Endothelial cell of umbilical vein (primary cell): Measurements from ENCODE around the gene DPY19L2. TPM values are rescaled to one million over a fixed set of nuclear protein-coding genes. Genes with fewer than 3 reads are reported as not detected.
"Not testable (repeated sequence)": the region's sequence is repeated elsewhere in the genome, so short reads cannot be mapped to it uniquely, and the experiment has no call there.

ENCODE experiments used
- BruUV-seq: library from RNA; stranded (reverse); fragments of 400-500 nt; replicated peaks from 2 replicates; lab custom pipeline; 2021; lab: Mats Ljungman, UMichigan
- CTCF ChIA-PET: fragments of 300-600, 350-600 bp; sonication (Branson Sonifier 250); formaldehyde crosslinking; loops from one replicate; lab custom pipeline; 2021; ENCODE audit warnings: antibody characterized with exemption, inconsistent platforms; lab: Charles Lee
- POLR2A ChIA-PET: fragments of 300-600, 350-600 bp; sonication (Branson Sonifier 250); formaldehyde crosslinking; loops from one replicate; lab custom pipeline; 2021; ENCODE audit warnings: antibody characterized with exemption, inconsistent platforms; lab: Charles Lee
- DNase-seq: peaks from one replicate; pipeline ENCODE4 v3.0.0-alpha.2; 2011; ENCODE audit warnings: low read depth, low spot score
- FAIRE-seq: peaks from 2 replicates; lab custom pipeline; 2011; peaks lifted over from hg19 to GRCh38; lab: Jason Lieb, UNC
- H2AFZ ChIP-seq: 2 replicates; pipeline ENCODE4 v1.6.0; 2012; ENCODE audit warnings: low read depth, low read length, control low read depth, inconsistent platforms
- H3K27ac ChIP-seq: 2 replicates; pipeline ENCODE4 v1.5.1; 2011; ENCODE audit warnings: low read depth, mild to moderate bottlenecking, control low read depth, low read length, moderate library complexity; ENCODE audit not compliant: insufficient read depth
- H3K27me3 ChIP-seq, 2 experiments: 2 replicates each; pipeline versions ENCODE4 v1.6.0 to v1.6.1; 2011; ENCODE audit warnings: low read length in 2 of 2, mixed read lengths in 1 of 2; ENCODE audit not compliant: control insufficient read depth in 2 of 2, insufficient read depth in 2 of 2
- H3K36me3 ChIP-seq, 2 experiments: 2 replicates in 1 of 2; 3 replicates in 1 of 2; pipeline ENCODE4 v1.5.1; 2011; ENCODE audit warnings: low read length in 2 of 2, mild to moderate bottlenecking in 1 of 2, moderate library complexity in 1 of 2; ENCODE audit not compliant: control insufficient read depth in 2 of 2, insufficient read depth in 2 of 2; ENCODE audit errors: extremely low read depth in 1 of 2
- H3K4me1 ChIP-seq: 3 replicates; pipeline ENCODE4 v1.5.1; 2011; ENCODE audit warnings: mild to moderate bottlenecking, low read length; ENCODE audit not compliant: control insufficient read depth, insufficient read depth; ENCODE audit errors: extremely low read depth
- H3K4me2 ChIP-seq: 2 replicates; pipeline ENCODE4 v1.6.1; 2011; ENCODE audit warnings: low read length, control low read depth, mixed read lengths; ENCODE audit not compliant: insufficient read depth
- H3K4me3 ChIP-seq, 3 experiments: fragments of 200-600 bp in 1 of 3; sonication (generic), shearing (Covaris generic) in 1 of 3; replicated peaks in 1 of 3; 2 replicates each; pipeline ENCODE4 v1.5.1; 2011 to 2016; ENCODE audit warnings: control low read depth in 3 of 3, low read length in 3 of 3, mild to moderate bottlenecking in 2 of 3, inconsistent platforms in 1 of 3, low read depth in 1 of 3, moderate library complexity in 1 of 3; ENCODE audit not compliant: insufficient read depth in 1 of 3
- H3K79me2 ChIP-seq: 2 replicates; pipeline ENCODE4 v1.6.0; 2012; ENCODE audit warnings: low read length, inconsistent platforms; ENCODE audit not compliant: control insufficient read depth, insufficient read depth
- H3K9ac ChIP-seq: replicated peaks from 2 replicates; pipeline ENCODE3; 2011; ENCODE audit warnings: low read length, control low read depth; ENCODE audit not compliant: insufficient read depth; ENCODE audit errors: extremely low read depth
- H3K9me1 ChIP-seq: replicated peaks from 3 replicates; pipeline ENCODE4 v1.6.0; 2011; ENCODE audit warnings: mild to moderate bottlenecking, low read length; ENCODE audit not compliant: control insufficient read depth, insufficient read depth; ENCODE audit errors: extremely low read depth
- H3K9me3 ChIP-seq: replicated peaks from 2 replicates; pipeline ENCODE4 v1.5.1; 2012; ENCODE audit warnings: low read length, inconsistent platforms; ENCODE audit not compliant: control insufficient read depth, insufficient read depth
- H4K20me1 ChIP-seq: replicated peaks from 2 replicates; pipeline ENCODE3; 2011; ENCODE audit warnings: mild to moderate bottlenecking, low read length; ENCODE audit not compliant: control insufficient read depth, insufficient read depth; ENCODE audit errors: extremely low read depth
- dilution Hi-C: fragments of 300-500 bp; cut with MboI; formaldehyde crosslinking; loops from one replicate; pipeline ENCODE4 v1.15.0; 2019; ENCODE audit warnings: low sequenced_read_pairs; ENCODE audit not compliant: extremely low pct_ligation_motif_present
- intact Hi-C: fragments of 100-400 bp; cut with micrococcal nuclease; formaldehyde crosslinking; loops from one replicate; pipeline ENCODE4 v1.10.0; 2022
- polyA plus RNA-seq, 4 experiments: library from polyadenylated mRNA; depleted of rRNA in 3 of 4; stranded (reverse) in 3 of 4; unstranded in 1 of 4; fragments of >200 nt; gene quantifications; 2 replicates each; pipeline versions ENCODE4 v1.2.1 to v1.2.3, GENCODE V29; 2011 to 2012; ENCODE audit warnings: missing spikeins in 1 of 4
- total RNA-seq: library from RNA; stranded (reverse); gene quantifications from 2 replicates; pipeline ENCODE4 v1.2.3, GENCODE V29; 2021

The DPY19L2 gene
- total and polyA plus RNA-seq, 2 donors (not counting 3 experiments of a cell fraction or from before 2014, with no cell fraction given), result 0.59 to 1.6 TPM

DNA sequence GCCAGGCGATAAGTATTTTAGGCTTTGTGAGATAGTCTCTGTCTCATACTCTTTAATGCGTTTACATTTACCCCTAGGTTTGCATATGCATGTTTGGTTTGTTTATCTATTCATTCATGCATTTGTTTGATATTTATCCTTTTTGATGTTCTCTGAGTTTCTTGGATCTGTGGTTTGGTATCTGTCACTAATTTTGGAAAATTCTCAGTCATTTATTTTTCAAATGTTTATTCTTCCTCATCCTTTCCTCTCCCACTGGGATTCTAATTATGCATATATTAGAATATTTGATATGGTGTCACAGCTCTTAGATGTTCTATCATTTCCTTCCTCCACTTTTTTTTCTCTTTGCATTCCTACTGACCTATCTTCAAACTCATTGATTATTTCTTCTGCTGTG, 11.9 kb downstream of the DPY19L2 start:
- H3K27ac ChIP-seq, BruUV-seq, POLR2A ChIA-PET, H3K9ac ChIP-seq, intact Hi-C loops, DNase-seq, H3K4me2 ChIP-seq, H3K36me3 ChIP-seq, H3K4me3 ChIP-seq, H3K9me1 ChIP-seq, H3K9me3 ChIP-seq, FAIRE-seq, CTCF ChIA-PET, H4K20me1 ChIP-seq, H3K79me2 ChIP-seq, H3K27me3 ChIP-seq, dilution Hi-C loops, H3K4me1 ChIP-seq, H2AFZ ChIP-seq: not testable (repeated sequence)

- H3K36me3 ChIP-seq, H3K79me2 ChIP-seq, H2AFZ ChIP-seq, FAIRE-seq, H4K20me1 ChIP-seq, H3K27ac ChIP-seq, H3K9ac ChIP-seq, H3K9me3 ChIP-seq, CTCF ChIA-PET, intact Hi-C loops, dilution Hi-C loops, H3K4me1 ChIP-seq, BruUV-seq, H3K4me3 ChIP-seq, POLR2A ChIA-PET, H3K27me3 ChIP-seq, H3K9me1 ChIP-seq, H3K4me2 ChIP-seq: not testable (repeated sequence)
- peak; percentile 24 for DNase-seq
These were observed 12.6 kb downstream of the DPY19L2 start for GRCh38 chr12:63655543-63656257.

DNA sequence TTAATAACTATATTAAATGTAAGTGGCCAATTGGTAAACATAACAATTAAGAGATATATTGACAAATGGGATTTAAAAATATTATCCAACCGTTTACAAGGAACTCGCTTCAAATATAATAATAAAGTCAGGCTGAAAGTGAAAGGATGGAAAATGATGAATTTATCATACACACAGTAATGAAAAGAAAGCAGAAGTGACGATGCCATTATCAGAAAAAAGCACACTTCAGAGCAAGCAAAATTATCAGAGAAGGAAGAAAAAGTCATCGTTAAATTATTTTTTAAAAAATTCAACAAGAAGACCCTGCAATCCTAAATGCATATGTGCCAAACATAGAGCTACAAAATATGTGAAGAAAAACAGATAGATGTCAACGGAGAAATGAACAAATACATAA, 13.8 kb downstream of the DPY19L2 start:
- FAIRE-seq, H3K9me1 ChIP-seq, POLR2A ChIA-PET: not testable (repeated sequence)

DNA sequence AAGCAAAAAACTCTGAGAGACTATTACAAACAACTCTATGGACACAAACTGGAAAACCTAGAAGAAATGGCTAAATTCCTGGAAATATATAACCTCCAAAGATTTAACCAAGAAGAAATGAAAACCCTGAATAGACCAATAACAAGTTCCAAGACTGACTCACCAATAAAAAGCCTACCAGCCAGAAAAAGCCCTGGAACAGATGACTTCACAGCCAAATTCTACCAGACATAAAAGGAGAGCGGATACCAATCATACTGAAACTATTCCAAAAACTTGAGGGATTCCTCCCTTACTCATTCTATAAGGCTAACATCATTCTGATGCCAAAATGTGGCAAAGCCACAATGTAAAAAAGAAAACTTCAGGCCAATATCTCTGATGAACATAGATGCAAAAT, 18.8 kb downstream of the DPY19L2 start:
- H3K4me1 ChIP-seq, H2AFZ ChIP-seq, H3K4me2 ChIP-seq, H3K27me3 ChIP-seq, dilution Hi-C loops, H3K9ac ChIP-seq, DNase-seq, BruUV-seq, POLR2A ChIA-PET, H4K20me1 ChIP-seq, H3K9me1 ChIP-seq, FAIRE-seq, H3K9me3 ChIP-seq, H3K4me3 ChIP-seq, H3K27ac ChIP-seq, H3K36me3 ChIP-seq, intact Hi-C loops, H3K79me2 ChIP-seq, CTCF ChIA-PET: not testable (repeated sequence)

More for the DNA sequence above, 13.8 kb downstream of the DPY19L2 start:
- H3K4me1 ChIP-seq, H3K4me3 ChIP-seq, H2AFZ ChIP-seq, DNase-seq, BruUV-seq, H3K4me2 ChIP-seq, dilution Hi-C loops, intact Hi-C loops, H3K36me3 ChIP-seq, CTCF ChIA-PET, H3K79me2 ChIP-seq, H3K27ac ChIP-seq, H3K9ac ChIP-seq, H3K27me3 ChIP-seq, H3K9me3 ChIP-seq, H4K20me1 ChIP-seq: not testable (repeated sequence)
